Colonic mucosa (tissue), 4 donors: ENCODE results near the gene EHD1. TPM values are rescaled to one million over a fixed set of nuclear protein-coding genes. Genes with fewer than 3 reads are reported as not detected.

ENCODE experiments used
- DNase-seq: peaks from one replicate; pipeline ENCODE4 v3.0.0-alpha.2; 2020
- H3K27ac ChIP-seq: fragments of 200-600 bp; one replicate; pipeline ENCODE4 v1.8.0; 2021
- H3K27me3 ChIP-seq: fragments of 200-600 bp; one replicate; pipeline ENCODE4 v1.8.0; 2021
- H3K36me3 ChIP-seq: fragments of 200-600 bp; one replicate; pipeline ENCODE4 v1.8.0; 2021
- H3K4me1 ChIP-seq: fragments of 200-600 bp; one replicate; pipeline ENCODE4 v1.8.0; 2021; ENCODE audit warnings: mild to moderate bottlenecking
- H3K4me3 ChIP-seq: fragments of 200-600 bp; one replicate; pipeline ENCODE4 v1.8.0; 2021
- H3K9ac ChIP-seq, 2 donors: one replicate each; pipeline ENCODE4 v1.7.0; 2013; ENCODE audit warnings: control low read depth in 2 of 2, low read depth in 2 of 2, low read length in 2 of 2
- H3K9me3 ChIP-seq: fragments of 200-600 bp; one replicate; pipeline ENCODE4 v1.8.0; 2021
- intact Hi-C: fragments of 100-400 bp; cut with DNase I; formaldehyde crosslinking; loops from one replicate; pipeline ENCODE4 v1.14.1; 2022
- microRNA-seq: library from miRNA; unstranded; fragments of <30 nt; microRNA quantifications from one replicate; pipeline ENCODE4, GENCODE V29; 2019
- total RNA-seq, 2 donors: library from RNA; stranded (reverse); fragmentation: NEBNext Ultra II Directional in 1 of 2; extraction: Animal tissue kit (Norgen Biotek cat#: 25700) in 1 of 2; gene quantifications; one replicate each; pipeline ENCODE4 v1.2.1, GENCODE V29; 2021
- TF ChIP-seq, protein P1 (sequence below): fragments of 200-600 bp; IDR thresholded peaks from one replicate; pipeline ENCODE4 v1.8.0; 2022; ENCODE audit warnings: antibody characterized with exemption, mild to moderate bottlenecking
- donor health status: healthy.
- donor health status: DM: no; HTN: no; CAD: no.
- donor health status: DM: no; HTN: no; CAD: no.

Gene EHD1
- total RNA-seq, 2 donors from 2014 or later, result 66.5 to 72.3 TPM

DNA sequence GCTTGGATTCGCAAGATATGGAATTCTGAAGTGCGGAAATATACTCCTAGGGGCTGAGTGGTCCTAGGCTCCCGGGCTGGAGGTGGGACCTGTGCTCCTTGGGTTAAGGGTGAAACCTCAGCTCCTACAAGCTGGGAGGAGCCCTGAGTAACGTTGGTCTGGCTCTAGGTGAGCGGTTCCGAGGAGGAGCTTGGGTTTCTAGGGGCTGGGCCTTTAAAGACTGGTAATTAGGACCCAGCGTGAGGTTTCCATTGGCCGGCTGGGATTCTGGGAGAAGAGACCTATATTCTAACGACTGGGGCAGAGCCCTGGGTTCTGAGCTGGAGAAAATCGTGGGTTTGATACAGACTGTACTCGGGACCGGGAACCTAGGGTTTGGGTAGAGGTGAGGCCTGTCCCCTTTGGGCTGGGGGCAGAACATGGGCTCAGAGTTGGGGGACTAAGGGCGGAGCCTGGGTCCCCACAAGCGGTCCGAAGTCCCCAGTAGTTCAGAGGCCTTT, 74.5 kb downstream of the EHD1 start:
- H3K27ac ChIP-seq, result peak overlapping the region; percentile 82
- H3K9ac ChIP-seq, result peak overlapping the region; percentile 42 to 52
- intact Hi-C loops, result no loop called here
- peak overlapping the region; percentile 54 for H3K4me3 ChIP-seq
- peak; percentile 41 for DNase-seq
- H3K9me3 ChIP-seq, result no peaks in the 10 kb centered on the region
- H3K4me1 ChIP-seq, result peaks cover 15% of the 10 kb centered on the region
- TF ChIP-seq, protein P1, sequence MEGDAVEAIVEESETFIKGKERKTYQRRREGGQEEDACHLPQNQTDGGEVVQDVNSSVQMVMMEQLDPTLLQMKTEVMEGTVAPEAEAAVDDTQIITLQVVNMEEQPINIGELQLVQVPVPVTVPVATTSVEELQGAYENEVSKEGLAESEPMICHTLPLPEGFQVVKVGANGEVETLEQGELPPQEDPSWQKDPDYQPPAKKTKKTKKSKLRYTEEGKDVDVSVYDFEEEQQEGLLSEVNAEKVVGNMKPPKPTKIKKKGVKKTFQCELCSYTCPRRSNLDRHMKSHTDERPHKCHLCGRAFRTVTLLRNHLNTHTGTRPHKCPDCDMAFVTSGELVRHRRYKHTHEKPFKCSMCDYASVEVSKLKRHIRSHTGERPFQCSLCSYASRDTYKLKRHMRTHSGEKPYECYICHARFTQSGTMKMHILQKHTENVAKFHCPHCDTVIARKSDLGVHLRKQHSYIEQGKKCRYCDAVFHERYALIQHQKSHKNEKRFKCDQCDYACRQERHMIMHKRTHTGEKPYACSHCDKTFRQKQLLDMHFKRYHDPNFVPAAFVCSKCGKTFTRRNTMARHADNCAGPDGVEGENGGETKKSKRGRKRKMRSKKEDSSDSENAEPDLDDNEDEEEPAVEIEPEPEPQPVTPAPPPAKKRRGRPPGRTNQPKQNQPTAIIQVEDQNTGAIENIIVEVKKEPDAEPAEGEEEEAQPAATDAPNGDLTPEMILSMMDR, result no peak
- no peaks in the 10 kb centered on the region for H3K36me3 ChIP-seq
- H3K27me3 ChIP-seq, result no peaks in the 10 kb centered on the region

DNA sequence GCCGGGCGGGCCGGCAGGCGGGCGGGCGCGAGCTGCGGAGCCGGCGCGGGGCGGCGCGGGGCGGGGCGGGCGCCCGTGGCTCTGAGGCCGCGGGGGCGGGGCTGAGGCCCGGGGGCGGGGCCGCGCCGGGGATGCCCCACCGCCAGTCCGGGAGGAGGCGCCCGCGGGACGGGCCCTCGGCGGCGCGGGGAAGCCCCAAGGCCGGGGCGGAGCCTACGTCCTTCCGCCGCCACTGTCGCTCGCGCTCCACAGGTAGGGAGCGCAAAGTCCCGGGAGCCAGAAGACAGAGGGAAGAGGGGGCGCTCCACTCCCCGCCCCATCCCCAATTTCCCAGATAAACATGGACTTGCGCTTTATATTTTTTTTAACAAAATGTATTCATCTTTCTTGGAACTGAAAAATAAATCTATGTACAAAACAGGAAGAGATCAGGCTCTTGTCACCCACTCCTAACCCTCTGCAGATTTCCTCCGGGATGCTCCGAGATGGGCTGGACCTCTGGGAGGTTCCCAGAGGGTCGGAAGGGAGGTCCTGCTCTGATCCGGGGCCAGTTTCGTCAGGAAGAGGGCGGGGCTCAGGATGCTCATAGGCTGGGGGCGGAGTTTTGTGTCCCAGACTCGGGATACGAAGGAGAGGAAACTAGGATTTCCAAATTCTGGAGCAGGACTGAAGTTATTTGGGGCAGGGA, 75.1 kb downstream of the EHD1 start, which contains the start of gene MAP4K2:
Gene MAP4K2, minus strand, starts transcription at position 57 of the 688 bp plus-strand sequence. CDS start 65 bp downstream, outside the sequence.
- TF ChIP-seq, protein P1, result no peak
- H3K36me3 ChIP-seq, result no peaks in the 10 kb centered on the region
- peaks cover 15% of the 10 kb centered on the region for H3K4me1 ChIP-seq
- peak; percentile 88 for DNase-seq
- no peaks in the 10 kb centered on the region for H3K9me3 ChIP-seq
- H3K4me3 ChIP-seq, result peak within 1 kb of the TSS; percentile 54
- no peaks in the 10 kb centered on the region for H3K27me3 ChIP-seq
- peak within 1 kb of the TSS; percentile 46 to 58 for H3K9ac ChIP-seq
- H3K27ac ChIP-seq, result peak within 1 kb of the TSS; percentile 82
- intact Hi-C loops, result no loop called here

DNA sequence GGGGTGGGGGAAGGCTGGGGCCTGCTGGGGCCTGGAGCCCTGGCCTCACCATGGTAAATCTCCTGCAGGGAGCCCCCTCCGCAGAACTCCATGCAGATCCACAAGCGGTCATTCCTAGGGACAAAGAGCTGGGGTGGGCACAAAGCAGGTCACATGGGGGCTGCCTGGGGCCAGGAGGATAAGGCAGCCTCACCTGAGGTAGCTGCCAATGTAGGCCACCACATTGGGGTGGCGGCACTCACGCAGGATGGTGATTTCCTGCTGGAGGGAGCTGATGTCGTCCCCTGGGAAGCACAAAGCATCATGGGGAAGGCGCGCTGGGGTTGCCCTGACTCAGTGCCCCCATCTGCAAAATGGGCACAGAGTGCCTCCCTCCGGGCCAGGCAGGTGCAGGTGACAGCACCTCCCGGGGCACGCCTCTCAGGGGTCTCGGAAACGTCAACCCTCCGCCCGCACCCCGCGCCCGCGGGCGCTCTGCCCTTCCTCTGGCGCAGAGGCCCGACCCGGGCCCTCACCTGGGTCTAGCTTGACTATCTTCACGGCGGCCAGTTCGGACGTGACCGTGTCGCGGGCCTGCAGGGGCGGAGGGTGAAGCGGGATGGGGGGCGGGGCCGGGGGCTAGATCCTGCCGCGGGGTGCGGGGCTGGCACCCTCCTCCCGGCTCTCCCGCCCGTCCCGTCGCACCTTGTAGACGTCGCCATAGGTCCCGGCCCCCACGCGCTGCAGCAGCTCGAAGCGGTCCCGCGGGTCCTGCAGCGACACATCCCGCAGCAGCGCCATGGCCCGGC, 75.9 kb downstream of the EHD1 start:
- Histone ChIP-seq H3K9ac (peak overlapping the region; percentile 46 to 58), H3K36me3 (no peaks in the 10 kb centered on the region), H3K4me3 (peak overlapping the region; percentile 46), H3K9me3 (no peaks in the 10 kb centered on the region), H3K27me3 (no peaks in the 10 kb centered on the region), H3K4me1 (peaks cover 15% of the 10 kb centered on the region), H3K27ac (peak overlapping the region; percentile 16)
- DNase-seq, result peak; percentile 38
- intact Hi-C loops, result no loop called here
- TF ChIP-seq, protein P1, result no peak

Small RNAs within 50 kb of the gene (microRNA-seq; reads per million reads assigned to microRNA genes)
- gene MIR6749, result not detected
- not detected for gene MIR6750

Other genes with a start within 250 kb of the EHD1 start
- gene NRXN2, start 155.4 kb downstream of the EHD1 start, total RNA-seq, result 1 to 10 TPM; 2.2 to 5.4 TPM
- 1 to 10 TPM; 2.8 to 3.5 TPM for gene RASGRP2, start 134.5 kb downstream of the EHD1 start, total RNA-seq
- gene PYGM, start 118.6 kb downstream of the EHD1 start, total RNA-seq, result 1 to 10 TPM; 1.6 to 2.7 TPM
- 100 to 1,000 TPM; 164 to 220 TPM for gene SF1, start 100.1 kb downstream of the EHD1 start, total RNA-seq
- 10 to 100 TPM in 1 of 2 donors, 1 to 10 TPM in 1; 9.2 to 13.3 TPM for gene MAP4K2, start 75.4 kb downstream of the EHD1 start, total RNA-seq
- 10 to 100 TPM; 21.1 to 45.5 TPM for gene MEN1, start 68.1 kb downstream of the EHD1 start, total RNA-seq
- 10 to 100 TPM; 29.3 to 41.6 TPM for gene CDC42BPG, start 34.0 kb downstream of the EHD1 start, total RNA-seq
- gene ATG2A, start 38.6 kb upstream of the EHD1 start, total RNA-seq, result 10 to 100 TPM; 30.6 to 32.8 TPM
- gene PPP2R5B, start 46.1 kb upstream of the EHD1 start, total RNA-seq, result 10 to 100 TPM; 18.6 to 36.1 TPM
- not detected for gene GPHA2, start 57.3 kb upstream of the EHD1 start, total RNA-seq
- not detected for gene MAJIN, start 93.5 kb upstream of the EHD1 start, total RNA-seq
- gene BATF2, start 118.3 kb upstream of the EHD1 start, total RNA-seq, result 10 to 100 TPM; 14.1 to 20.7 TPM
- 100 to 1,000 TPM in 1 of 2 donors, 10 to 100 TPM in 1; 81.9 to 102 TPM for gene ARL2, start 135.5 kb upstream of the EHD1 start, total RNA-seq
- gene SNX15, start 148.8 kb upstream of the EHD1 start, total RNA-seq, result 10 to 100 TPM; 37.7 to 53.8 TPM
- gene SAC3D1, start 162.6 kb upstream of the EHD1 start, total RNA-seq, result 10 to 100 TPM; 12.9 to 26.7 TPM
- 10 to 100 TPM; 10.5 to 30.8 TPM for gene NAALADL1, start 179.9 kb upstream of the EHD1 start, total RNA-seq
- 10 to 100 TPM in 1 of 2 donors, 1 to 10 TPM in 1; 9.7 to 51.7 TPM for gene CDCA5, start 205.4 kb upstream of the EHD1 start, total RNA-seq
- 10 to 100 TPM; 43.2 to 54.3 TPM for gene ZFPL1, start 205.6 kb upstream of the EHD1 start, total RNA-seq
- gene VPS51, start 217.6 kb upstream of the EHD1 start, total RNA-seq, result 100 to 1,000 TPM; 147 to 159 TPM
- gene TM7SF2, start 233.3 kb upstream of the EHD1 start, total RNA-seq, result 10 to 100 TPM; 26.6 to 40.0 TPM
- gene ZNHIT2, start 239.1 kb upstream of the EHD1 start, total RNA-seq, result 10 to 100 TPM in 1 of 2 donors, 1 to 10 TPM in 1; 8.1 to 17.3 TPM
- gene FAU, start 243.5 kb upstream of the EHD1 start, total RNA-seq, result 100 to 1,000 TPM; 752 to 950 TPM
- 10 to 100 TPM; 60.7 to 72.3 TPM for gene MRPL49, start 243.7 kb upstream of the EHD1 start, total RNA-seq